ENCODE results near the gene WDR33.

GRCh38 chr2:127776122-127776780 is 34.7 kb downstream of the WDR33 start:
- TF ChIP-seq, protein P1, sequence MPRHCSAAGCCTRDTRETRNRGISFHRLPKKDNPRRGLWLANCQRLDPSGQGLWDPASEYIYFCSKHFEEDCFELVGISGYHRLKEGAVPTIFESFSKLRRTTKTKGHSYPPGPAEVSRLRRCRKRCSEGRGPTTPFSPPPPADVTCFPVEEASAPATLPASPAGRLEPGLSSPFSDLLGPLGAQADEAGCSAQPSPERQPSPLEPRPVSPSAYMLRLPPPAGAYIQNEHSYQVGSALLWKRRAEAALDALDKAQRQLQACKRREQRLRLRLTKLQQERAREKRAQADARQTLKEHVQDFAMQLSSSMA (CRISPR knock-in tag; IDR thresholded peaks at IDR 0.05), result no peak
- no peak for TF ChIP-seq E2F4 (CRISPR knock-in tag; IDR thresholded peaks at IDR 0.05; ENCODE audit: low read depth)
- TF ChIP-seq BACH1 (tag; IDR thresholded peaks at IDR 0.05), result no peak
- TF ChIP-seq CLOCK (CRISPR knock-in tag; IDR thresholded peaks at IDR 0.05; ENCODE audit: borderline replicate concordance), result no peak
